A673 (cell line): ENCODE results near the gene KLF7. TPM values are rescaled to one million over a fixed set of nuclear protein-coding genes. Genes with fewer than 3 reads are reported as not detected.

Source experiments
- BruUV-seq: library from RNA; stranded (reverse); fragments of 400-500 nt; replicated peaks from 2 replicates; lab custom pipeline; 2021; lab: Mats Ljungman, UMichigan
- CTCF ChIA-PET: fragments of 300-600 bp; sonication (Branson Sonifier 250); formaldehyde crosslinking; loops from one replicate; lab custom pipeline; 2022; ENCODE audit warnings: antibody characterized with exemption; lab: Charles Lee
- POLR2A ChIA-PET: fragments of 300-600 bp; sonication (Branson Sonifier 250); formaldehyde crosslinking; loops from one replicate; lab custom pipeline; 2022; ENCODE audit warnings: antibody characterized with exemption; ENCODE audit not compliant: low non-redundant PET; lab: Charles Lee
- DNase-seq: peaks from one replicate; pipeline ENCODE4 v3.0.0-alpha.2; 2015; ENCODE audit warnings: low spot score
- H3K27ac ChIP-seq: fragments of 200-600 bp; sonication (generic); 2 replicates; pipeline ENCODE4 v1.5.1; 2016; ENCODE audit warnings: mixed run types, low read depth, mild to moderate bottlenecking, mixed read lengths, antibody characterized with exemption, low read length; ENCODE audit not compliant: poor library complexity, severe bottlenecking
- H3K27me3 ChIP-seq: fragments of 200-600 bp; sonication (generic); replicated peaks from 2 replicates; pipeline ENCODE4 v1.6.1; 2017; ENCODE audit warnings: mixed run types, low read depth, mild to moderate bottlenecking, mixed read lengths, antibody characterized with exemption, low read length; ENCODE audit not compliant: insufficient read depth, poor library complexity
- H3K36me3 ChIP-seq: fragments of 200-600 bp; sonication (generic); 2 replicates; pipeline ENCODE4 v1.6.1; 2016; ENCODE audit warnings: mixed run types, mild to moderate bottlenecking, mixed read lengths, antibody characterized with exemption, low read length; ENCODE audit not compliant: insufficient read depth, poor library complexity, severe bottlenecking
- H3K4me1 ChIP-seq: fragments of 200-600 bp; sonication (generic); 2 replicates; pipeline ENCODE4 v1.6.1; 2017; ENCODE audit warnings: mixed run types, mild to moderate bottlenecking, mixed read lengths, antibody characterized with exemption, low read length; ENCODE audit not compliant: insufficient read depth, poor library complexity, severe bottlenecking
- H3K4me3 ChIP-seq: fragments of 200-600 bp; sonication (generic); 2 replicates; pipeline ENCODE4 v1.5.1; 2016; ENCODE audit warnings: low read depth, mixed run types, mild to moderate bottlenecking, mixed read lengths, low read length; ENCODE audit not compliant: poor library complexity, severe bottlenecking
- H3K9me3 ChIP-seq: fragments of 200-600 bp; sonication (generic); 2 replicates; pipeline ENCODE4 v1.6.1; 2016; ENCODE audit warnings: mixed run types, low read depth, mild to moderate bottlenecking, mixed read lengths, antibody characterized with exemption, low read length; ENCODE audit not compliant: poor library complexity, severe bottlenecking
- CTCF ChIP-seq: fragments of 300-800, 200-600 bp; sonication (generic); conservative IDR thresholded peaks from 2 replicates; pipeline ENCODE4 v1.5.1; 2017; ENCODE audit warnings: low read depth, mild to moderate bottlenecking, antibody characterized with exemption, low read length, moderate library complexity, mixed read lengths
- EZH2 ChIP-seq: fragments of 200-600 bp; sonication (generic); IDR thresholded peaks from 2 replicates; pipeline ENCODE4 v1.6.1; 2017; ENCODE audit warnings: borderline replicate concordance, low read depth, mild to moderate bottlenecking, mixed read lengths, antibody characterized with exemption, low read length; ENCODE audit not compliant: poor library complexity, severe bottlenecking
- intact Hi-C: fragments of 100-400 bp; cut with micrococcal nuclease; formaldehyde crosslinking; loops from one replicate; pipeline ENCODE4 v1.10.0; 2022; ENCODE audit not compliant: unreplicated experiment
- total RNA-seq: library from RNA; stranded (reverse); gene quantifications from 2 replicates; pipeline ENCODE4 v1.2.3, GENCODE V29; 2021

Gene KLF7
- total RNA-seq, 1 experiment from 2014 or later: 16.4 TPM

GRCh38 chr2:207073801-207074678, 91.7 kb downstream of the KLF7 start:
- TF ChIP-seq CTCF (peak; percentile 24; the same call in 1 of the 2 replicates), EZH2 (no peak)
- H3K4me1 ChIP-seq: peaks cover 22% of the 10 kb centered on the region
- intact Hi-C loops: loop anchor here (10.0 kb wide), 1 partner anchor 91 kb away; the partner anchor contains the start of gene KLF7
- H3K4me3 ChIP-seq: no peak overlapping the region
- H3K27me3 ChIP-seq: no peaks in the 10 kb centered on the region
- H3K36me3 ChIP-seq: no peaks in the 10 kb centered on the region
- H3K27ac ChIP-seq: peak overlapping the region; percentile 32
- no peaks in the 10 kb centered on the region for H3K9me3 ChIP-seq
- DNase-seq: peak; percentile 62
- no TSS peak for BruUV-seq
- CTCF ChIA-PET: no interaction called here
- POLR2A ChIA-PET: interaction anchor here (0.5 kb wide), 1 partner anchor 54 kb away, joined by 3 read pairs; no protein-coding TSS in a partner anchor

GRCh38 chr2:207073412-207073800, 92.3 kb downstream of the KLF7 start:
- H3K27ac ChIP-seq: no peak overlapping the region
- intact Hi-C loops: loop anchor here (10.0 kb wide), 1 partner anchor 91 kb away; the partner anchor contains the start of gene KLF7
- peaks cover 24% of the 10 kb centered on the region for H3K4me1 ChIP-seq
- BruUV-seq: no TSS peak
- no peaks in the 10 kb centered on the region for H3K36me3 ChIP-seq
- ChIA-PET CTCF (no interaction called here), POLR2A (no interaction called here)
- H3K9me3 ChIP-seq: no peaks in the 10 kb centered on the region
- H3K4me3 ChIP-seq: no peak overlapping the region
- TF ChIP-seq EZH2 (no peak), CTCF (no peak)
- no peak for DNase-seq
- no peaks in the 10 kb centered on the region for H3K27me3 ChIP-seq

GRCh38 chr2:207072571-207072970, 93.2 kb downstream of the KLF7 start:
- H3K36me3 ChIP-seq: no peaks in the 10 kb centered on the region
- H3K9me3 ChIP-seq: no peaks in the 10 kb centered on the region
- POLR2A ChIA-PET: no interaction called here
- no peak overlapping the region for H3K4me3 ChIP-seq
- DNase-seq: no peak
- TF ChIP-seq CTCF (no peak), EZH2 (no peak)
- H3K4me1 ChIP-seq: peaks cover 29% of the 10 kb centered on the region
- BruUV-seq: no TSS peak
- H3K27ac ChIP-seq: no peak overlapping the region
- no peaks in the 10 kb centered on the region for H3K27me3 ChIP-seq
- CTCF ChIA-PET: no interaction called here
- intact Hi-C loops: loop anchor here (10.0 kb wide), 1 partner anchor 92 kb away; the partner anchor contains the start of gene KLF7
